DND-41 (cell line): Measurements from ENCODE around the gene MAP2.
"Not testable (repeated sequence)": the region's sequence is repeated elsewhere in the genome, so short reads cannot be mapped to it uniquely, and the experiment has no call there.

Experiments used
- ATAC-seq: fragments of 200-7000 bp; cut with Tn5 transposase; 3 replicates; pipeline ENCODE4 v1.9.1; 2021; ENCODE audit warnings: low read depth; ENCODE audit not compliant: insufficient read depth
- DNase-seq: peaks from one replicate; pipeline ENCODE4 v3.0.0-alpha.2; 2020
- H2AFZ ChIP-seq: 2 replicates; pipeline ENCODE4 v1.6.0; 2012; ENCODE audit warnings: low read depth, low read length
- H3K27ac ChIP-seq: 2 replicates; pipeline ENCODE4 v1.5.1; 2012; ENCODE audit warnings: low read length, inconsistent platforms
- H3K27me3 ChIP-seq: fragments of 200-600 bp; sonication (generic); 2 replicates; pipeline ENCODE4 v1.6.0; 2012; ENCODE audit warnings: low read length, mild to moderate bottlenecking, inconsistent platforms; ENCODE audit not compliant: insufficient read depth, poor library complexity
- H3K36me3 ChIP-seq: 2 replicates; pipeline ENCODE4 v1.5.1; 2012; ENCODE audit warnings: low read length, inconsistent platforms; ENCODE audit not compliant: insufficient read depth
- H3K4me1 ChIP-seq: 2 replicates; pipeline ENCODE4 v1.5.1; 2012; ENCODE audit warnings: mild to moderate bottlenecking, low read length; ENCODE audit not compliant: insufficient read depth
- H3K4me2 ChIP-seq: 2 replicates; pipeline ENCODE4 v1.6.0; 2012; ENCODE audit warnings: mild to moderate bottlenecking, moderate library complexity, low read length, inconsistent platforms; ENCODE audit not compliant: insufficient read depth
- H3K4me3 ChIP-seq, 2 experiments: fragments of 200-600 bp in 1 of 2; shearing (Covaris generic) in 1 of 2; 2 replicates each; pipeline ENCODE4 v1.5.1; 2012 to 2016; ENCODE audit warnings: inconsistent platforms in 2 of 2, low read length in 2 of 2, mild to moderate bottlenecking in 2 of 2, low read depth in 1 of 2, moderate library complexity in 1 of 2
- H3K79me2 ChIP-seq: 2 replicates; pipeline ENCODE4 v1.6.0; 2012; ENCODE audit warnings: low read length, inconsistent platforms; ENCODE audit not compliant: insufficient read depth
- H3K9ac ChIP-seq: 2 replicates; pipeline ENCODE4 v1.6.0; 2012; ENCODE audit warnings: low read depth, mild to moderate bottlenecking, inconsistent platforms, low read length, moderate library complexity
- H3K9me3 ChIP-seq: 2 replicates; pipeline ENCODE4 v1.5.1; 2012; ENCODE audit warnings: low read length, moderate library complexity, mild to moderate bottlenecking, inconsistent platforms; ENCODE audit not compliant: insufficient read depth, severe bottlenecking
- H4K20me1 ChIP-seq: 2 replicates; pipeline ENCODE4 v1.6.0; 2012; ENCODE audit warnings: low read length; ENCODE audit not compliant: insufficient read depth
- EZH2 ChIP-seq: IDR thresholded peaks from 3 replicates; pipeline ENCODE4 v1.6.1; 2012; ENCODE audit warnings: borderline replicate concordance, low read depth, mild to moderate bottlenecking, moderate library complexity, low read length, inconsistent platforms; ENCODE audit not compliant: severe bottlenecking
- TF ChIP-seq, protein P1 (sequence below): IDR thresholded peaks from 2 replicates; pipeline ENCODE4 v1.5.1; 2012; ENCODE audit warnings: borderline replicate concordance, low read length, moderate library complexity, mild to moderate bottlenecking; ENCODE audit not compliant: poor library complexity, severe bottlenecking; ENCODE audit errors: extremely low read depth

MAP2 gene

DNA sequence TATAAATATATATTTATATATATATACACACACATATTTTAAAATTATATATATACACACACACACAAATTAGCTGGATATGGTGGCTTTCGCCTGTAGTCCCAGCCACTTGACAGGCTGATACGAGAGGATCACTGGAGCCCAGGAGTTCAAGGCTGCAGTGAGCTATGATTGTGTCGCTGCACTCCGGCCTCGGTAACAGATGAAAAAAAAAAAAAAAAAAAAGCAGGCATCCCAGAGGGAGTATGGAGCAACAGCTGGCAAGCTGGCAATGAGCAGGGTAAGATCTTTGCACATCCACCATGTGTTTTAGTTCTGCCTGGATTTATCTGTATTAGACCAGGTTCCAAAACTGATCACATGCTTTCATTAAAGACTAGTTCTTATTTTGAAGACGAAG lies 170.1 kb downstream of the MAP2 start:
- no peaks in the 10 kb centered on the region for H4K20me1 ChIP-seq

DNA sequence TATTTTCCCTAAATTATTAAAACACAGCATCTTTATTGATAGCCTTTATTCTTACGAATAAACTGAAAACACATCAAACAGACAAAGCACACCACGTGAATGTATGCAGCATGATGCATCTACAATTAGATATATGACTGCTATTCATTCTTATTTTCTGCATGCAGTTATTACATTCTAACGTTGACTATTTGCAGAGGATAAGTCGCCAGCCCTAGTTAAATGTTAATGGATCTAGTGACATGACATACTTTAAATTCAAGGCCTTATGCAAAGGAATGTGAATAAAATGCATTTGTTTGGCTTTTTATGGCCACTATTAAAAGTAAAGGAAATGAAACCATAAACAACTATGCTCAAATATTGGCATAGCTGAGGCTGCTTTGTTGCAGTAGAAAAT lies 172.4 kb downstream of the MAP2 start:
- ATAC-seq (no peak), DNase-seq (no peak)
- H2AFZ ChIP-seq = no peak overlapping the region
- no peak overlapping the region for H3K4me2 ChIP-seq
- H3K36me3 ChIP-seq = no peaks in the 10 kb centered on the region
- H3K27me3 ChIP-seq = no peaks in the 10 kb centered on the region
- H3K9me3 ChIP-seq = no peaks in the 10 kb centered on the region
- no peak overlapping the region for H3K27ac ChIP-seq
- no peaks in the 10 kb centered on the region for H3K79me2 ChIP-seq
- TF ChIP-seq, protein P1, sequence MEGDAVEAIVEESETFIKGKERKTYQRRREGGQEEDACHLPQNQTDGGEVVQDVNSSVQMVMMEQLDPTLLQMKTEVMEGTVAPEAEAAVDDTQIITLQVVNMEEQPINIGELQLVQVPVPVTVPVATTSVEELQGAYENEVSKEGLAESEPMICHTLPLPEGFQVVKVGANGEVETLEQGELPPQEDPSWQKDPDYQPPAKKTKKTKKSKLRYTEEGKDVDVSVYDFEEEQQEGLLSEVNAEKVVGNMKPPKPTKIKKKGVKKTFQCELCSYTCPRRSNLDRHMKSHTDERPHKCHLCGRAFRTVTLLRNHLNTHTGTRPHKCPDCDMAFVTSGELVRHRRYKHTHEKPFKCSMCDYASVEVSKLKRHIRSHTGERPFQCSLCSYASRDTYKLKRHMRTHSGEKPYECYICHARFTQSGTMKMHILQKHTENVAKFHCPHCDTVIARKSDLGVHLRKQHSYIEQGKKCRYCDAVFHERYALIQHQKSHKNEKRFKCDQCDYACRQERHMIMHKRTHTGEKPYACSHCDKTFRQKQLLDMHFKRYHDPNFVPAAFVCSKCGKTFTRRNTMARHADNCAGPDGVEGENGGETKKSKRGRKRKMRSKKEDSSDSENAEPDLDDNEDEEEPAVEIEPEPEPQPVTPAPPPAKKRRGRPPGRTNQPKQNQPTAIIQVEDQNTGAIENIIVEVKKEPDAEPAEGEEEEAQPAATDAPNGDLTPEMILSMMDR = no peak
- no peak for TF ChIP-seq EZH2
- H4K20me1 ChIP-seq = no peaks in the 10 kb centered on the region
- H3K4me3 ChIP-seq = no peak overlapping the region
- no peak overlapping the region for H3K9ac ChIP-seq
- H3K4me1 ChIP-seq = no peaks in the 10 kb centered on the region

More for the DNA sequence above, 170.1 kb downstream of the MAP2 start:
- Histone ChIP-seq H3K36me3 (no peaks in the 10 kb centered on the region), H2AFZ (no peak overlapping the region), H3K4me3 (no peak overlapping the region), H3K4me1 (no peaks in the 10 kb centered on the region), H3K9me3 (no peaks in the 10 kb centered on the region), H3K27me3 (no peaks in the 10 kb centered on the region), H3K9ac (no peak overlapping the region), H3K4me2 (no peak overlapping the region), H3K27ac (no peak overlapping the region), H3K79me2 (no peaks in the 10 kb centered on the region)
- ATAC-seq (no peak), DNase-seq (no peak)
- TF ChIP-seq, protein P1 = no peak

DNA sequence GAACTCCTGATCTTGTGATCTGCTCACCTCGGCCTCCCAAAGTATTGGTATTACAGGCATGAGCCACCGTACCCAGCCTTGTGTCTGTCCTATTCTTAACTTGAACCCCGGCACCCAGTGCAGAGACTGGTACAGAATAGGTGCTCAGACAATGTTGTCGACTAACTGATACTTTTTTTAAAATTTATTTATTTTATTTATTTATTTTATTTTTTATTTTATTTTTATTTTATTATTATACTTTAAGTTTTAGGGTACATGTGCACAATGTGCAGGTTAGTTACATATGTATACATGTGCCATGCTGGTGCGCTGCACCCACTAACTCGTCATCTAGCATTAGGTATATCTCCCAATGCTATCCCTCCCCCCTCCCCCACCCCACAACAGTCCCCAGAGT lies 174.4 kb downstream of the MAP2 start:
- H3K79me2 ChIP-seq, H3K4me2 ChIP-seq, H3K4me1 ChIP-seq, H3K9ac ChIP-seq, H4K20me1 ChIP-seq, H3K9me3 ChIP-seq, H2AFZ ChIP-seq, H3K4me3 ChIP-seq, H3K27ac ChIP-seq, DNase-seq, H3K27me3 ChIP-seq, ATAC-seq, H3K36me3 ChIP-seq: not testable (repeated sequence)

DNA sequence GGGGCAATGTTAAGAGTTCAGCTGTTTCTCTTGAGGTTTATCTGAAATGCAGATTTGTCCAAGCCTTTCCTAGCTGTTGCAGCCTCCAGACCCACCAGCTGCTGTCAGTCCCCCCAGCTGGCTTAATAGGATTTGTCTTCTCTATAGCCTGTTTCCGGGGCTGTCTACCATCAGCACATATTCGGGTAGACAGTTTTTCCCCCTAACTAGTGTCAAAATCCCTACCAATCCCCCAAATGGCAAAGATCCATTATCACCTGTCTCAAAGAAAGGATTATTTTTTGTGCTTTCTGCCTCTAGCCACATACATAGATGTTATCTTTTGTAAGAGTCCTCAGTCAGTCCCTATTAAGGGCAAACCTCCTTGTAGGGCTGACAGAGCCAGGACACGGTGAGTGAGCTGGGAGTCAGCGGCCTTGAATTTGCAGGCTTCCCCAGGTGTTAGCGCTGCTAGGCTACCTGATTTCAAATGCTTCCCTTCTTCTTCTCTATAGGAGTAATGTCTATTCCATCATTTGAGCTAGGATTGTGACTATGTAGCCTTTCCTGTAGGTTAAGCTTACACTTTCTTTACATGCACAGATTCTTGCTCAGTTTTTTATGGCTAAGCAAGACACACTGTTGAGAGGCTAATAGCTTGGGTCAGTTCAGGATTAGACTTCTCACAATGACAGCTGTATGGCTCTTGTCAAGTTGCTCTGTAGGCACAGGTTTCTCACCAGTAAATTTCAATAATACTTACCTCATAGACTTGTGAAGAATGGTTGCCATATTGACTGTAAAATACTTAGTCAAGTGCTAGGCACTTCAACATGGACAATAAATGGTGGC lies 176.7 kb downstream of the MAP2 start:
- no peak overlapping the region for H3K4me2 ChIP-seq
- H3K27me3 ChIP-seq = no peaks in the 10 kb centered on the region
- no peak overlapping the region for H3K9ac ChIP-seq
- ATAC-seq (no peak), DNase-seq (no peak)
- H3K27ac ChIP-seq = no peak overlapping the region
- TF ChIP-seq, protein P1 = no peak
- TF ChIP-seq EZH2 = no peak
- H3K79me2 ChIP-seq = no peaks in the 10 kb centered on the region
- H3K36me3 ChIP-seq = no peaks in the 10 kb centered on the region
- no peak overlapping the region for H3K4me3 ChIP-seq
- no peak overlapping the region for H2AFZ ChIP-seq
- H3K9me3 ChIP-seq = no peaks in the 10 kb centered on the region
- H4K20me1 ChIP-seq = no peaks in the 10 kb centered on the region
- no peaks in the 10 kb centered on the region for H3K4me1 ChIP-seq
